AG09319 (cell line): ENCODE results near the gene KCTD10.

ENCODE experiments used
- DNase-seq: peaks from one replicate; pipeline ENCODE4 v3.0.0-alpha.2; 2010; ENCODE audit warnings: low read depth; ENCODE audit errors: extremely low read depth
- CTCF ChIP-seq: IDR thresholded peaks from 2 replicates; pipeline ENCODE4 v1.5.1; 2011; ENCODE audit warnings: low read depth, mild to moderate bottlenecking, inconsistent platforms, low read length, moderate library complexity

The KCTD10 gene

DNA sequence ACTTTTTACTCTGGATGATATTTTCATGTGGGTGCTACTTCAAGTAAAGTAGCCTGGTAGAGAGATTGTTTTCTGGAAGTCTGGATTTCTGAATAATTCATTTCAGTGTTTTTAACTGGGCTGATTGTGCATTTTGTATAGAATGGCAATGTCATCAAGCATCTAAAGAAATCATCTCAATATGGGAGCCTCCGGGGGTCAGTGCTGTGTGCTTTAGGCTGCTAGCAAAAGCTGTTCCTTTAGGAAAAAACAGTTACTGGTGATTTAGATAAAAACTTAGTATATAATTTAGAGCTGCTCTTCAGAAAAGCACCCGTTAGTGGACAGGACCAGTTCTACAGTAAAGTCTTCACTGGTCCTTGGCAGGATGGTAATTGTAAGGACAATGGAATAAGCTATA lies 5.4 kb upstream of the KCTD10 start:
- no peak for DNase-seq
- no peak for TF ChIP-seq CTCF

- DNase-seq = no peak
These were observed 4.8 kb upstream of the KCTD10 start for GRCh38 chr12:109481863-109482262.

DNA sequence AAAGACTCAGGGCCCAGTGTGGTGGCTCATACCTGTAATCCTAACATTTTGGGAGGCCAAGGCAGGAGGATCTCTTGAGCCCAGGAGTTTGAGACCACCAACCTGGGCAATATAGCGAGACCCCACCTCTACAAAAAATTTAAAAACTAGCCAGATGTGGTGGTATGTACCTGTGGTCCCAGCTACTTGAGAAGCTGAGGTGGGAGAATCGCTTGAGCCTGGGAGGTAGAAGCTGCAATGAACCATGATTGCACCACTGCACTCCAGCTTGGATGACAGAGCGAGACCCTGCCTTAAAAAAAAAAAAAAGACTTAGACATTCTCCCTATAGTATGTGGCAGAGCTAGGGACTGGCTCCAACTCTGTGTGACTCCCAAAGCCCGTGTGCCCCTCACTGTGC lies 3.3 kb upstream of the KCTD10 start:
- DNase-seq = no peak
- TF ChIP-seq CTCF = no peak

More at GRCh38 chr12:109481863-109482262, 4.8 kb upstream of the KCTD10 start:
- no peak for TF ChIP-seq CTCF

DNA sequence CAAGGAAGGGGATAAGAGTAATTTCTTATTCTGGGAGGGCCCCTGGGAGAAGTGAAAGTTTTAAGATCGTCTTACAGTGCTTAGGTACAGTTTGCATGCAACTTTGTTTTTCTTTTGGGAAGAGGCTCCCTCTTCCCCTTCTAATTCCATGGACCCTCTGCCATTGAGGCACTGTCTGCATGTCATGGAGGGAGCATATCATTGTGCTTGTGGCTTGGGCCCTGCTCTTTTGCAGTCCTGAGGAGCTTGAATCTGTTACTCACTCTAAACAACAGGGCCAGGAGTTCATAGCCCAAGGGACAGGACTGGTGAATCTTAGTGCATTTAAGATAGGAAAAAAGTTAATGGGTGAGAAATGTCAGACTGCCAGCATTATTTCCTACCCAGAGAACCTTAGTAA lies 2.7 kb upstream of the KCTD10 start:
- no peak for DNase-seq
- no peak for TF ChIP-seq CTCF

DNA sequence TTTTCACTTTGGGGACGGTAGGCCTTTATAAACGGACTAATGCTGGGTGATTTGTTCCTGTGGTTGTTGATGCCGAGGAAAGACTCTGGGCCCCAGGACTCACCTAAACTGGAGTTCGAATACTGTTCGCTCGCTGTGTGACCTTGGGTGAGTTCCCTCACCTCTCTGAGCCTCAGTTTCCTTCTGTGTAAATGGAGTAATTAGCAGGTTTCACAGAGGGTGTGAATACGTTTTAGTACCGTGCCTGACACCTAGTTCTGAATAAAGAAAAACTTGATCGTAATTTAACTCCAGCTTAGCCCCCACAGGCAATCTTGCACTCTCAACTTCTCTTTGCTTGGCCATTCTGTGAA lies 839 bp upstream of the KCTD10 start:
- no peak for DNase-seq
- TF ChIP-seq CTCF = no peak

DNA sequence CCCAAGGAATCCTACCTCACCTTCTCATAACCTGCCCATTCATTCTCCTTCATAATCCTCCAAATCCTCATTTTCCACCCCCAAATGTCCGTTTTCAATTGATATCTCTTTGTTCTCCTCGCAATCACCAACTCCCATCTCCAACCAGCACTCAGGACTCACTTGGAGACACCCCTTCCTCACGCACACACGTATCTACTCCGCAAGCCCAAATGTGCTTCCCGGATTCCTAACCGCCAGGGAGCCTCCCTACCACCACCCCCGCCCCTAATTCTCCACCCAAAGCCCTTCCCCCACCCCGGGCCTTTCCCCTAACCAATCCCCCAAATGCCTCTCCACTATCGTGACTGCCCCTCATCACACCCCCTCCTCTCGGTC lies 304 bp downstream of the KCTD10 start:
- TF ChIP-seq CTCF = no peak
- DNase-seq = no peak

DNA sequence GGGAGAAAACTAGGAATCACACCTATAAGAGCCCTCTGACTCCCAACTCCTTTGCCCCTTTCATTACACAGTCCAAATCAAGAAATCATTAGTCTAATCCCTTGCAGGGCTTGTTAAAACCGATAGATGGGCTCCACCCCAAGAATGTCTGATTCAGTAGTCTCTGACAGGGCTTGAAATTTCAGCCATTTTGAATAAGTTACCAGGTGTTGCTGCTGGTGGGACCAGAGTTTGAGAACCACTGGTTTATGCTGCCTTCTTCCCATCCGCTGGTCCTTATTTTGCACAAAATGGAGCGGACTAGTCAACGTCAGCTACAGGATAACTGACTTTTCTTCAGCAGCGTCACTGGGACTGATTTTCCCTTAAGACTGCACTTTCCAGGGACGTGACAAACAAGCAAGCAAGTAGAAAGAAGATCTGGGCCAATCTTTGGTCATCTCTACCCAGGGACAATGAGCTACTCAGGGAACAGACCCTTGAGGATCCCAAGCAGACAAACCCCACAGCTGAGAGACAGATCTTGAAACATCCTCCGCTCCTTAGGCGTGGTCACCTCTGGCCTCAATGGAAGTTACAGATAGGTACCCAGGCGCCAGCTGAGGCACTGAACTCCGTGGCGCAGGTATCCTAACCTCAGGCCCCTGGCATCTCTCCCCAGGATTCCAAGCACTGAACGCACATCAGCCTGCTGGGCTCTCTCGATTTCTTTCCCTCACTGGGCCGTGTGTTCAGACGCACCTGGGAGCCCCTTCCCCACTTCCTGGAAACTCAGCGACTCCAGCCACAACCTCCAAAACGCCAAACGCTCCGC lies 900 bp downstream of the KCTD10 start:
- no peak for TF ChIP-seq CTCF

More for the DNA sequence above, 900 bp downstream of the KCTD10 start:
- no peak for DNase-seq
